RWPE1 (cell line): Measurements from ENCODE around the gene SLX9.

ENCODE experiments used
- CTCF ChIA-PET: fragments of 350-600 bp; sonication (Branson Sonifier 250); formaldehyde crosslinking; extraction: SDS; loops from one replicate; lab custom pipeline; 2021; lab: Yijun Ruan, JAX
- POLR2A ChIA-PET: fragments of 400-600 bp; formaldehyde crosslinking; extraction: SDS; loops from one replicate; lab custom pipeline; 2020; ENCODE audit warnings: antibody characterized with exemption; ENCODE audit not compliant: low non-redundant PET; lab: Yijun Ruan, JAX
- DNase-seq: peaks from one replicate; pipeline ENCODE4 v3.0.0; 2012; ENCODE audit warnings: low spot score
- H3K27ac ChIP-seq: fragments of 450-650 bp; 2 replicates; pipeline ENCODE4 v1.5.1; 2017
- CTCF ChIP-seq: fragments of 450-650 bp; conservative IDR thresholded peaks from 2 replicates; pipeline ENCODE4 v1.5.1; 2017; ENCODE audit warnings: low read depth, mild to moderate bottlenecking

SLX9 gene

GRCh38 chr21:44986471-44987291 is 46.9 kb downstream of the SLX9 start:
- DNase-seq: no peak
- ChIA-PET POLR2A (no interaction called here), CTCF (interaction anchor here (0.6 to 1.4 kb wide), 2 partner anchors 142 to 143 kb away, joined by 5 read pairs; no protein-coding TSS in a partner anchor)
- H3K27ac ChIP-seq: no peak overlapping the region
- no peak for TF ChIP-seq CTCF

DNA sequence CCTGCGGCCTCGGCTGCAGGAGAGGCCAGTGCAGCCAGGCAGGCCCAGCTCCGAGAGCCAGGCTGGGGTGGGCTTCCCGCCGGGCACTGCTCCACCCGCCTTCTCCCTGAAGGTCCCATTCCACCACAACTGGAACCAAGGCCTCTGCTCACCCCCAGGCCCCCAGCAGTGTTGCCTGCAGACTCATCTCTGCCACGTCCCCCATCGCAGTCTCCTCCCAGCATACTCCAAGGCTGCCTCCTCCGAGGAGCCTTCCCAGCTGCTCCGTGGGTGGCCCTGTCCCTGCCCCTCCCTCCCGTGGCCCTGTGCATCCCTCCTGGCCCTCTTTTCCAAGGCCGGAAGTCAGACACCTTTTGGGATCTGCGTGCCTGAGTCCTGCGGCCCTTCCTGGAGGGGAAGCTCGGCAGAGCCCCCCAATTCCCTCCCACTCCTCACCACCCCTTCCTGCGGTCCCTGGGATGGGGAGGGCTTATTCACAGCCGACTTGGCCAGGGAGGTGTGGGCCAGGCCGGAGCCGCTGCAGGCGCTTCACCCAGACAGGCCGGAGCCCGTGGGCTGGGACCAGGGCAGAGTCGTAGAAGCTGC is 47.6 kb downstream of the SLX9 start:
- ChIA-PET POLR2A (no interaction called here), CTCF (interaction anchor here (0.6 kb wide), 1 partner anchor 142 kb away, joined by 5 read pairs; no protein-coding TSS in a partner anchor)
- TF ChIP-seq CTCF: no peak
- H3K27ac ChIP-seq: no peak overlapping the region
- no peak for DNase-seq

DNA sequence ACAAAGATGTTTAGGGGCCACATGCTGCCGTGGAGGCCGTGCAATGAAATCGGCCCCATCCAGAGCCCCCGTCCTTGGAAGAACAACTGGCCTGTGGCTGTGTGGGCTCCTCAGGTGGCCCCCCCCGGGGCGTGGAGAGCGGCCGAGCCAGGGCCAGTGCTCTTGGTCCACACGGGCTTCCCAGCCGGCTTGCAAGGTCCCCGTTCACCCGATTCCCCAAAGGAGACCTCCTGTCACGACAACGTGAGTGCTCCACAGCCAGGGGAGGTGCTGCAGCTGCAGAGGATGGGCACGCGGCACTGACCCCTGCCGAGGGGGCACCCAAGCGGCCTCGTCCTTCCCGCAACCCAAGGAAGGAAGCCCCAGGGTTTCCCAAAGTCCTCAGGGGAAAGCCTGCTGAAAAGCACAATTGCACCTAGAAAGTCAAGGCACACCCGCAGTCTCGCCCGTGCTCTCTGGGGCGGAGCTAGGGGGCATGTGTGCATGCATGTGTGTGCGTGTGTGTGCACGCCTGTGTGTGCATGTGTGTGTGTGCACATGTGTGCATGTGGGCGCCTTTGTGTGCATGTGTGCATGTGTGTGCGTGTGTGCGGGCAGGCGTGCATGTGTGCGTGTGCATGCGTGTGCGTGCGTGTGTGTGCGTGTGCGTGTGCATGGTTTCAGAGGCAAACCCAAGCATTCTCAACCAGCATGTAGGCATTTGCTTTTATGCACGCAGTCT is 48.2 kb downstream of the SLX9 start:
- H3K27ac ChIP-seq: no peak overlapping the region
- no peak for DNase-seq
- ChIA-PET POLR2A (no interaction called here), CTCF (no interaction called here)
- no peak for TF ChIP-seq CTCF

DNA sequence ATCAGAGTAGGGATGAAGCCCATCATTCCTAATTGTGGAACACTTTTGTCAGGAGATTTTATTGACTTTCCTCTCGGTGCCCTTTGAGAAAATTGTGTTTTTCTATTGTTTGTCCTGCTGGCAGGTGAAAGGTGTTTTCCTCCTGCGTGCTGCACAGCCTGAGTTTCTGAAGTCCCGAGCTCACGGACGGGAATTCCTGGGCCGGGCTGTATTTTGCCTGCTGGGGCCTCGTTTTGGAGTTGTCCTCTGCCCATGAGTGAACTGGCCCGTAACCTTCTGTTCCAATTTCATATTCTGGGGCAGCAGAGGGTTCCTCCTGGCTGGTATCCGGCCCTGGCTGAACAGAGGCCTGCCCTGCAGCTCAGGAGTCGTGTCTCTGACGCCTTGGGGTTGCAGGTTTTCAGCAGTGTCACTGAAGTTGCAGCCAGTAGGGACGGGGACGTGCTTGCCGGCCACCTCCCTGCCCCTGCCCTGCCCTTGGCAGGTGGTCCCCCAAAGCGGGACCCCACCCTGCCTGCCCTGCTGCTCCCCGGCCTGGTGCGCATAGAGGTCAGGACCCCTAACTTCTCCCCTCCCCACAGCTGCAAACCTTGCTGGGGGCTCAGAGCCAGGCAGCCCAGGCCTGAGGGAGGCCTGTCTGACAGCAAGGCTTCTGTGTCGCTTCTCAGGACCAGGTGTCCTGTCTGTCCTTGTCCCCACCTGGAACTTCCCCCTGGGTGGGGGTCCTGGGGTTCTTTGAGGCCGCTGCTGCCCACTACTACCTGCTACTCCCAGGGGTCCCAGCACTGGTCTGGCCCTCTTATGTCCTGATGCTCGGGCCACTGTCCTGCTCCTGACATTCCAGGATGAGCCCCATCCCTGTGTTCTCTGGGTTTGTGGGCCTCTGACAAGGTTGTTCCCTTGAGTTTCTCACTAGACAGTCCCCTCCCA is 49.0 kb downstream of the SLX9 start:
- H3K27ac ChIP-seq: peak overlapping the region; percentile 9
- DNase-seq: no peak
- ChIA-PET CTCF (no interaction called here), POLR2A (no interaction called here)
- TF ChIP-seq CTCF: no peak

DNA sequence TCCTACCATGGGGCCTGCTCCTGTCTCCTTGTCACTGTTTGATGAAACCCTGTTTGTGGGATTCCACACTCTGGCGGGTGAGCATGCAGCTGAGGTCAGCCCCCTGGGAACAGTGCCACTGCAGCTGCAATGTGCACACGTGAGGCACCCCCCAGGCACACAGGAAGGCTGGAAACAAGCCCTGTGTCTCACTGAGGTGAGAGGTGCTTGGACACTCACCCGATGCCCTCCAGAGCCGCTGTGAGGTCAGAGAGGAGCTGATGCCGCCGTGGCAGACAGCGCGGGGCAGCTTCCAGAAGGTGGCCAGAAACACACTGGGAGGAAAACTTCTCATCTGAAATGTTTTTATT is 49.7 kb downstream of the SLX9 start:
- CTCF ChIA-PET: no interaction called here

More for the DNA sequence above, 49.7 kb downstream of the SLX9 start:
- POLR2A ChIA-PET: no interaction called here
- no peak for TF ChIP-seq CTCF
- DNase-seq: no peak
- H3K27ac ChIP-seq: peak overlapping the region; percentile 9
